ENCODE measurements around the gene LYPLA2.

The LYPLA2 gene

DNA sequence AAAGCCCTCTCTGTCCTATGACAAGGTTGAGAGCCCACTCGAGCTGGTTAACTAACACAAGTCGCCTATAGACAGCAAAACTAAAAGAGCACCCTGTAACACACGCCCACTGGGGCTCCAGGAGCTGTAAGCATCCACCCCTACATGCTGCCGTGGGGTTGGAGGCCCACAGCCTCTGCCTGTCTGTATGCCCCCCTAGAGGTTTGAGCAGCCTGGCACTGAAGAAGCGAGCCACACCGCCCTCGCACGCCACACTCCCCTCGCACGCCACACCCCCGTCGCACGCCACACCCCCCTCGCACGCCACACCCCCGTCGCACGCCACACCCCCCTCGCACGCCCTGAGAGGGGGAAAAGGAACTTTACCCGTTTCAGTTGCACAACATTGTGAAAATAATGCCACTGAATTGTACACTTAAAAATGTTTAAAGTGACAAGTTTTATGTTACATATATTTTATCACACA lies 47.5 kb downstream of the LYPLA2 start:
- DNase-seq, result peak; percentile 81

DNA sequence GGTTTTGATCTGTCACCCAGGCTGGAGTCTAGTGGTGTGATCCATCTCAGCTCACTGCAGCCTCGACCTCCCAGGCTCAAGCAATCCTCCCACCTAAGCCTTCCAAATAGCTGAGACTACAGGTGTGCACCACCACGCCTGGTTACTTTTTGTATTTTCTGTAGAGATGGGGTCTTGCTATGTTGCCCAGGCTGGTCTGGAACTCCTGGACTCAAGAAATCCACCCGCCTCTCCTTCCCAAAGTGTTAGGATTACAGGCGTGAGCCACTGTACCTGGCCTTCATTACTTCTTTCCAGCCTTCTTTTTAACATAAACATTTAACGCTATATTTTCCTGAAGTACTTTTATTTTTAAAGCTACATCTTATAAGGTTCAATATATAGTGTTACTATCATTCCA lies 52.7 kb downstream of the LYPLA2 start:
- no peak for DNase-seq
